Rectal smooth muscle tissue (tissue), 1 donor: Measurements from ENCODE around the gene TENT4B.

Experiments used
- H3K27ac ChIP-seq: one replicate; pipeline ENCODE4 v1.7.0; 2013; ENCODE audit warnings: low read depth, low read length, inconsistent platforms
- H3K27me3 ChIP-seq: one replicate; pipeline ENCODE4 v1.7.0; 2013; ENCODE audit warnings: low read length; ENCODE audit not compliant: control insufficient read depth, insufficient read depth
- H3K36me3 ChIP-seq: one replicate; pipeline ENCODE4 v1.7.0; 2013; ENCODE audit warnings: low read length; ENCODE audit not compliant: control insufficient read depth, insufficient read depth
- H3K4me1 ChIP-seq: one replicate; pipeline ENCODE4 v1.7.0; 2013; ENCODE audit warnings: low read length; ENCODE audit not compliant: control insufficient read depth, insufficient read depth
- H3K4me3 ChIP-seq: one replicate; pipeline ENCODE4 v1.7.0; 2013; ENCODE audit warnings: low read length
- H3K9ac ChIP-seq: one replicate; pipeline ENCODE4 v1.7.0; 2013; ENCODE audit warnings: low read length

TENT4B gene

GRCh38 chr16:50207652-50208051, 54.5 kb downstream of the TENT4B start:
- no peaks in the 10 kb centered on the region for H3K36me3 ChIP-seq
- H3K4me3 ChIP-seq: no peak overlapping the region
- no peaks in the 10 kb centered on the region for H3K27me3 ChIP-seq
- peaks cover 53% of the 10 kb centered on the region for H3K4me1 ChIP-seq
- no peak overlapping the region for H3K27ac ChIP-seq
- no peak overlapping the region for H3K9ac ChIP-seq

GRCh38 chr16:50208460-50208931, 55.4 kb downstream of the TENT4B start:
- Histone ChIP-seq H3K27ac (peak overlapping the region; percentile 20), H3K4me3 (no peak overlapping the region), H3K4me1 (peaks cover 49% of the 10 kb centered on the region), H3K9ac (no peak overlapping the region), H3K36me3 (no peaks in the 10 kb centered on the region), H3K27me3 (no peaks in the 10 kb centered on the region)

- H3K27ac ChIP-seq: peak overlapping the region; percentile 59
- peaks cover under 1% of the 10 kb centered on the region for H3K36me3 ChIP-seq
- peak overlapping the region; percentile 31 for H3K4me3 ChIP-seq
- no peaks in the 10 kb centered on the region for H3K27me3 ChIP-seq
- H3K9ac ChIP-seq: peak overlapping the region; percentile 39
- peaks cover 38% of the 10 kb centered on the region for H3K4me1 ChIP-seq
Observed at GRCh38 chr16:50209546-50210265, 56.6 kb downstream of the TENT4B start.

- peaks cover 36% of the 10 kb centered on the region for H3K4me1 ChIP-seq
- peak overlapping the region; percentile 68 for H3K27ac ChIP-seq
- H3K27me3 ChIP-seq: no peaks in the 10 kb centered on the region
- peak overlapping the region; percentile 39 for H3K9ac ChIP-seq
- H3K4me3 ChIP-seq: peak overlapping the region; percentile 22
- peaks cover 4% of the 10 kb centered on the region for H3K36me3 ChIP-seq
Observed at GRCh38 chr16:50210266-50211038, 57.3 kb downstream of the TENT4B start.

GRCh38 chr16:50213939-50214519, 60.9 kb downstream of the TENT4B start:
- Histone ChIP-seq H3K36me3 (peaks cover 4% of the 10 kb centered on the region), H3K4me3 (no peak overlapping the region), H3K27ac (no peak overlapping the region)

GRCh38 chr16:50215680-50216079, 62.6 kb downstream of the TENT4B start:
- no peak overlapping the region for H3K9ac ChIP-seq
- peaks cover 4% of the 10 kb centered on the region for H3K36me3 ChIP-seq
- no peak overlapping the region for H3K27ac ChIP-seq
- no peaks in the 10 kb centered on the region for H3K27me3 ChIP-seq
- no peak overlapping the region for H3K4me3 ChIP-seq
- H3K4me1 ChIP-seq: peaks cover 8% of the 10 kb centered on the region

More at GRCh38 chr16:50213939-50214519, 60.9 kb downstream of the TENT4B start:
- Histone ChIP-seq H3K9ac (no peak overlapping the region), H3K27me3 (no peaks in the 10 kb centered on the region), H3K4me1 (peaks cover 23% of the 10 kb centered on the region)

GRCh38 chr16:50216231-50216630, 63.1 kb downstream of the TENT4B start:
- Histone ChIP-seq H3K27ac (no peak overlapping the region), H3K4me3 (no peak overlapping the region), H3K9ac (no peak overlapping the region), H3K27me3 (no peaks in the 10 kb centered on the region), H3K4me1 (peaks cover 3% of the 10 kb centered on the region), H3K36me3 (peaks cover 4% of the 10 kb centered on the region)

- Histone ChIP-seq H3K36me3 (peaks cover 6% of the 10 kb centered on the region), H3K4me1 (peaks cover 3% of the 10 kb centered on the region)
Observed at GRCh38 chr16:50219402-50219975, 66.4 kb downstream of the TENT4B start.

GRCh38 chr16:50224286-50224685, 71.2 kb downstream of the TENT4B start:
- Histone ChIP-seq H3K36me3 (peaks cover 5% of the 10 kb centered on the region), H3K27ac (no peak overlapping the region), H3K27me3 (no peaks in the 10 kb centered on the region), H3K4me3 (no peak overlapping the region), H3K4me1 (peaks cover 4% of the 10 kb centered on the region), H3K9ac (no peak overlapping the region)

More at GRCh38 chr16:50219402-50219975, 66.4 kb downstream of the TENT4B start:
- H3K9ac ChIP-seq: no peak overlapping the region
- no peak overlapping the region for H3K4me3 ChIP-seq
- H3K27me3 ChIP-seq: no peaks in the 10 kb centered on the region
- no peak overlapping the region for H3K27ac ChIP-seq

GRCh38 chr16:50227120-50227519, 74.0 kb downstream of the TENT4B start:
- Histone ChIP-seq H3K4me3 (no peak overlapping the region), H3K27me3 (no peaks in the 10 kb centered on the region), H3K4me1 (peaks cover 4% of the 10 kb centered on the region), H3K9ac (no peak overlapping the region), H3K27ac (no peak overlapping the region), H3K36me3 (peaks cover 7% of the 10 kb centered on the region)

- Histone ChIP-seq H3K27ac (no peak overlapping the region), H3K4me1 (peaks cover 4% of the 10 kb centered on the region), H3K27me3 (no peaks in the 10 kb centered on the region), H3K4me3 (no peak overlapping the region), H3K9ac (no peak overlapping the region), H3K36me3 (peaks cover 7% of the 10 kb centered on the region)
Observed at GRCh38 chr16:50227665-50228064, 74.6 kb downstream of the TENT4B start.

GRCh38 chr16:50228364-50228868, 75.3 kb downstream of the TENT4B start:
- Histone ChIP-seq H3K4me1 (peaks cover 4% of the 10 kb centered on the region), H3K36me3 (peaks cover 7% of the 10 kb centered on the region), H3K27me3 (no peaks in the 10 kb centered on the region), H3K27ac (no peak overlapping the region), H3K4me3 (no peak overlapping the region), H3K9ac (no peak overlapping the region)
